GM23338 (cell line): ENCODE measurements around the gene BDH1. TPM values are rescaled to one million over a fixed set of nuclear protein-coding genes. Genes with fewer than 3 reads are reported as not detected.

Experiments used
- CREB1 ChIP-seq: fragments of 250-450 bp; sonication (Bioruptor Pico); IDR thresholded peaks from 2 replicates; pipeline ENCODE4 v1.5.0; 2020; ENCODE audit warnings: low read depth, mild to moderate bottlenecking, moderate library complexity
- EZH2 ChIP-seq: fragments of 200-600 bp; sonication (generic); IDR thresholded peaks from one replicate; pipeline ENCODE4 v1.8.0; 2017; ENCODE audit warnings: antibody characterized with exemption, mild to moderate bottlenecking, low read depth; ENCODE audit not compliant: unreplicated experiment
- POLR2AphosphoS5 ChIP-seq: IDR thresholded peaks from 2 replicates; pipeline ENCODE4 v1.6.1; 2016; ENCODE audit warnings: antibody characterized with exemption, low read depth
- STAT1 ChIP-seq: IDR thresholded peaks from one replicate; pipeline ENCODE4 v1.6.1; 2016; ENCODE audit warnings: antibody characterized with exemption; ENCODE audit not compliant: unreplicated experiment
- ZNF331 ChIP-seq: fragments of 250-450 bp; sonication (Bioruptor Pico); IDR thresholded peaks from 2 replicates; pipeline ENCODE4 v1.5.0; 2020; ENCODE audit warnings: low read depth, mild to moderate bottlenecking, moderate library complexity
- polyA plus RNA-seq: library from polyadenylated mRNA; unstranded; fragments of >200 nt; fragmentation: Nextera tagmentation; extraction: Ambion mirVana; gene quantifications from 2 replicates; pipeline ENCODE4 v1.2.1, GENCODE V29; 2016
- total RNA-seq: library from RNA; depleted of rRNA; stranded (reverse); fragments of >200 nt; shearing (Covaris generic); gene quantifications from 2 replicates; pipeline ENCODE4 v1.2.3, GENCODE V29; 2014
- TF ChIP-seq, protein P1 (sequence below): fragments of 250-450 bp; sonication (Bioruptor Pico); IDR thresholded peaks from 2 replicates; pipeline ENCODE4 v1.5.0; 2020; ENCODE audit warnings: mild to moderate bottlenecking, moderate library complexity
- TF ChIP-seq, protein P2 (sequence below), 2 experiments: fragments of 200-600 bp in 1 of 2; sonication (generic) in 1 of 2; conservative IDR thresholded peaks; 2 replicates each; pipeline versions ENCODE4 v1.5.1 to v1.6.1; 2016 to 2017; ENCODE audit warnings: antibody characterized with exemption in 2 of 2, low read depth in 2 of 2, mild to moderate bottlenecking in 2 of 2, moderate library complexity in 1 of 2
- TF ChIP-seq, protein P3 (sequence below): IDR thresholded peaks from 2 replicates; pipeline ENCODE4 v1.6.1; 2016; ENCODE audit warnings: antibody characterized with exemption

Gene BDH1
- total and polyA plus RNA-seq, 2 experiments from 2014 or later, result 18.1 to 19.3 TPM

DNA sequence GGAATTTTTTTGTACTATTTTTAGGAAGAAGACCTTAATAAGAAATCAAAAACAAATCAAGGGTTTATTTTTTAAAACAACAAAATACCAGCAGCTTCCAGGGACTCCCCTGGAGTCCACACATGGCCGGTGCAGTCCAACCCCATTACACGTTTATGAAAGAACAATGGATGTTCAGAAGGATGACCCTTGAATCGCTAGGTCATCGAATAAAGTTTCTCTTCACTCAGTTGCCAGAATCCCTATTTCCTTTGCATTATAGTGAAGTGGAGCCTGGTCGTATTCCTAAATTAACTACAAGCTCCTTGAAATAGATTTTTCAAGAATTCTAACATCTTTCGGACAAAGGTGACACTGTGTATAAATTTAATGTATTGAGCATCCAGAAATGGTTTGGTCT is 95.1 kb downstream of the BDH1 start (continued):
- TF ChIP-seq, protein P1, sequence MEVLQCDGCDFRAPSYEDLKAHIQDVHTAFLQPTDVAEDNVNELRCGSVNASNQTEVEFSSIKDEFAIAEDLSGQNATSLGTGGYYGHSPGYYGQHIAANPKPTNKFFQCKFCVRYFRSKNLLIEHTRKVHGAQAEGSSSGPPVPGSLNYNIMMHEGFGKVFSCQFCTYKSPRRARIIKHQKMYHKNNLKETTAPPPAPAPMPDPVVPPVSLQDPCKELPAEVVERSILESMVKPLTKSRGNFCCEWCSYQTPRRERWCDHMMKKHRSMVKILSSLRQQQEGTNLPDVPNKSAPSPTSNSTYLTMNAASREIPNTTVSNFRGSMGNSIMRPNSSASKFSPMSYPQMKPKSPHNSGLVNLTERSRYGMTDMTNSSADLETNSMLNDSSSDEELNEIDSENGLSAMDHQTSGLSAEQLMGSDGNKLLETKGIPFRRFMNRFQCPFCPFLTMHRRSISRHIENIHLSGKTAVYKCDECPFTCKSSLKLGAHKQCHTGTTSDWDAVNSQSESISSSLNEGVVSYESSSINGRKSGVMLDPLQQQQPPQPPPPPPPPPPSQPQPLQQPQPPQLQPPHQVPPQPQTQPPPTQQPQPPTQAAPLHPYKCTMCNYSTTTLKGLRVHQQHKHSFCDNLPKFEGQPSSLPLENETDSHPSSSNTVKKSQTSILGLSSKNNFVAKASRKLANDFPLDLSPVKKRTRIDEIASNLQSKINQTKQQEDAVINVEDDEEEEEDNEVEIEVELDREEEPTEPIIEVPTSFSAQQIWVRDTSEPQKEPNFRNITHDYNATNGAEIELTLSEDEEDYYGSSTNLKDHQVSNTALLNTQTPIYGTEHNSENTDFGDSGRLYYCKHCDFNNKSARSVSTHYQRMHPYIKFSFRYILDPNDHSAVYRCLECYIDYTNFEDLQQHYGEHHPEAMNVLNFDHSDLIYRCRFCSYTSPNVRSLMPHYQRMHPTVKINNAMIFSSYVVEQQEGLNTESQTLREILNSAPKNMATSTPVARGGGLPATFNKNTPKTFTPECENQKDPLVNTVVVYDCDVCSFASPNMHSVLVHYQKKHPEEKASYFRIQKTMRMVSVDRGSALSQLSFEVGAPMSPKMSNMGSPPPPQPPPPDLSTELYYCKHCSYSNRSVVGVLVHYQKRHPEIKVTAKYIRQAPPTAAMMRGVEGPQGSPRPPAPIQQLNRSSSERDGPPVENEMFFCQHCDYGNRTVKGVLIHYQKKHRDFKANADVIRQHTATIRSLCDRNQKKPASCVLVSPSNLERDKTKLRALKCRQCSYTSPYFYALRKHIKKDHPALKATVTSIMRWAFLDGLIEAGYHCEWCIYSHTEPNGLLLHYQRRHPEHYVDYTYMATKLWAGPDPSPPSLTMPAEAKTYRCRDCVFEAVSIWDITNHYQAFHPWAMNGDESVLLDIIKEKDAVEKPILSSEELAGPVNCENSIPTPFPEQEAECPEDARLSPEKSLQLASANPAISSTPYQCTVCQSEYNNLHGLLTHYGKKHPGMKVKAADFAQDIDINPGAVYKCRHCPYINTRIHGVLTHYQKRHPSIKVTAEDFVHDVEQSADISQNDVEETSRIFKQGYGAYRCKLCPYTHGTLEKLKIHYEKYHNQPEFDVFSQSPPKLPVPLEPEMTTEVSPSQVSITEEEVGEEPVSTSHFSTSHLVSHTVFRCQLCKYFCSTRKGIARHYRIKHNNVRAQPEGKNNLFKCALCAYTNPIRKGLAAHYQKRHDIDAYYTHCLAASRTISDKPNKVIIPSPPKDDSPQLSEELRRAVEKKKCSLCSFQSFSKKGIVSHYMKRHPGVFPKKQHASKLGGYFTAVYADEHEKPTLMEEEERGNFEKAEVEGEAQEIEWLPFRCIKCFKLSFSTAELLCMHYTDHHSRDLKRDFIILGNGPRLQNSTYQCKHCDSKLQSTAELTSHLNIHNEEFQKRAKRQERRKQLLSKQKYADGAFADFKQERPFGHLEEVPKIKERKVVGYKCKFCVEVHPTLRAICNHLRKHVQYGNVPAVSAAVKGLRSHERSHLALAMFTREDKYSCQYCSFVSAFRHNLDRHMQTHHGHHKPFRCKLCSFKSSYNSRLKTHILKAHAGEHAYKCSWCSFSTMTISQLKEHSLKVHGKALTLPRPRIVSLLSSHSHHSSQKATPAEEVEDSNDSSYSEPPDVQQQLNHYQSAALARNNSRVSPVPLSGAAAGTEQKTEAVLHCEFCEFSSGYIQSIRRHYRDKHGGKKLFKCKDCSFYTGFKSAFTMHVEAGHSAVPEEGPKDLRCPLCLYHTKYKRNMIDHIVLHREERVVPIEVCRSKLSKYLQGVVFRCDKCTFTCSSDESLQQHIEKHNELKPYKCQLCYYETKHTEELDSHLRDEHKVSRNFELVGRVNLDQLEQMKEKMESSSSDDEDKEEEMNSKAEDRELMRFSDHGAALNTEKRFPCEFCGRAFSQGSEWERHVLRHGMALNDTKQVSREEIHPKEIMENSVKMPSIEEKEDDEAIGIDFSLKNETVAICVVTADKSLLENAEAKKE (CRISPR knock-in tag), result no peak
- TF ChIP-seq ZNF331 (CRISPR knock-in tag), result no peak
- TF ChIP-seq POLR2AphosphoS5, result no peak
- TF ChIP-seq STAT1, result no peak
- TF ChIP-seq, protein P2, sequence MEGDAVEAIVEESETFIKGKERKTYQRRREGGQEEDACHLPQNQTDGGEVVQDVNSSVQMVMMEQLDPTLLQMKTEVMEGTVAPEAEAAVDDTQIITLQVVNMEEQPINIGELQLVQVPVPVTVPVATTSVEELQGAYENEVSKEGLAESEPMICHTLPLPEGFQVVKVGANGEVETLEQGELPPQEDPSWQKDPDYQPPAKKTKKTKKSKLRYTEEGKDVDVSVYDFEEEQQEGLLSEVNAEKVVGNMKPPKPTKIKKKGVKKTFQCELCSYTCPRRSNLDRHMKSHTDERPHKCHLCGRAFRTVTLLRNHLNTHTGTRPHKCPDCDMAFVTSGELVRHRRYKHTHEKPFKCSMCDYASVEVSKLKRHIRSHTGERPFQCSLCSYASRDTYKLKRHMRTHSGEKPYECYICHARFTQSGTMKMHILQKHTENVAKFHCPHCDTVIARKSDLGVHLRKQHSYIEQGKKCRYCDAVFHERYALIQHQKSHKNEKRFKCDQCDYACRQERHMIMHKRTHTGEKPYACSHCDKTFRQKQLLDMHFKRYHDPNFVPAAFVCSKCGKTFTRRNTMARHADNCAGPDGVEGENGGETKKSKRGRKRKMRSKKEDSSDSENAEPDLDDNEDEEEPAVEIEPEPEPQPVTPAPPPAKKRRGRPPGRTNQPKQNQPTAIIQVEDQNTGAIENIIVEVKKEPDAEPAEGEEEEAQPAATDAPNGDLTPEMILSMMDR (conservative IDR thresholded peaks at IDR 0.05; ENCODE audit: low read depth in 2 of 2), result no peak
- no peak for TF ChIP-seq CREB1 (CRISPR knock-in tag)
- TF ChIP-seq EZH2, result no peak
- TF ChIP-seq, protein P3, sequence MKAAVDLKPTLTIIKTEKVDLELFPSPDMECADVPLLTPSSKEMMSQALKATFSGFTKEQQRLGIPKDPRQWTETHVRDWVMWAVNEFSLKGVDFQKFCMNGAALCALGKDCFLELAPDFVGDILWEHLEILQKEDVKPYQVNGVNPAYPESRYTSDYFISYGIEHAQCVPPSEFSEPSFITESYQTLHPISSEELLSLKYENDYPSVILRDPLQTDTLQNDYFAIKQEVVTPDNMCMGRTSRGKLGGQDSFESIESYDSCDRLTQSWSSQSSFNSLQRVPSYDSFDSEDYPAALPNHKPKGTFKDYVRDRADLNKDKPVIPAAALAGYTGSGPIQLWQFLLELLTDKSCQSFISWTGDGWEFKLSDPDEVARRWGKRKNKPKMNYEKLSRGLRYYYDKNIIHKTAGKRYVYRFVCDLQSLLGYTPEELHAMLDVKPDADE, result no peak
